GM19468 (cell line): ENCODE results near the gene LRRN4CL.

Source experiments
- ATAC-seq: cut with Tn5 transposase; IDR thresholded peaks from one replicate; pipeline ENCODE4 v1.9.1; 2021; ENCODE audit warnings: mild to moderate bottlenecking, moderate library complexity, moderate number of reproducible peaks; ENCODE audit not compliant: unreplicated experiment; ENCODE audit errors: extremely low read depth

LRRN4CL gene

GRCh38 chr11:62649486-62649885 is 39.8 kb downstream of the LRRN4CL start:
- no peak for ATAC-seq

- no peak for ATAC-seq
Observed at GRCh38 chr11:62648967-62649364, 40.4 kb downstream of the LRRN4CL start.

GRCh38 chr11:62648185-62648966 is 41.0 kb downstream of the LRRN4CL start:
- ATAC-seq, result no peak

GRCh38 chr11:62647609-62648005 is 41.7 kb downstream of the LRRN4CL start:
- no peak for ATAC-seq

- no peak for ATAC-seq
Observed at GRCh38 chr11:62646825-62647608, 42.3 kb downstream of the LRRN4CL start.

GRCh38 chr11:62645946-62646824 is 43.1 kb downstream of the LRRN4CL start, which contains the start of gene GANAB:
TSS of gene GANAB (minus strand) at chr11:62646613. CDS start at chr11:62646599, 14 bp downstream.
- ATAC-seq, result no peak

- ATAC-seq, result no peak
Observed at GRCh38 chr11:62645671-62645945, 43.7 kb downstream of the LRRN4CL start.

GRCh38 chr11:62644220-62644619 is 45.1 kb downstream of the LRRN4CL start:
- no peak for ATAC-seq
